WTC11 (cell line): ENCODE measurements around the gene FOXO1. TPM values are rescaled to one million over a fixed set of nuclear protein-coding genes. Genes with fewer than 3 reads are reported as not detected.
A peak's percentile ranks its signal among the peaks of the same experiment; 100 is the strongest.

ENCODE experiments used
- ATAC-seq: fragments of 200-7000 bp; cut with Tn5 transposase; 2 replicates; pipeline ENCODE4 v1.10.0; 2021; ENCODE audit warnings: mild to moderate bottlenecking, moderate library complexity
- CTCF ChIA-PET: fragments of 300-600 bp; sonication (Branson Sonifier 250); formaldehyde crosslinking; loops from one replicate; lab custom pipeline; 2021; ENCODE audit warnings: antibody characterized with exemption; lab: Charles Lee
- POLR2A ChIA-PET: fragments of 350-600 bp; sonication (Branson Sonifier 250); formaldehyde crosslinking; loops from one replicate; lab custom pipeline; 2021; ENCODE audit warnings: antibody characterized with exemption; lab: Charles Lee
- DNase-seq: peaks from one replicate; pipeline ENCODE4 v3.0.0; 2021; ENCODE audit warnings: low spot score
- H3K27ac Mint-ChIP-seq: 2 replicates; pipeline ENCODE4 v1.8.0; 2021; ENCODE audit warnings: mixed read lengths
- H3K27me3 Mint-ChIP-seq: 2 replicates; pipeline ENCODE4 v1.8.0; 2021; ENCODE audit warnings: low read depth, mild to moderate bottlenecking, moderate library complexity, mixed read lengths
- H3K36me3 Mint-ChIP-seq: 2 replicates; pipeline ENCODE4 v1.8.0; 2021; ENCODE audit warnings: mixed read lengths
- H3K4me1 Mint-ChIP-seq: 2 replicates; pipeline ENCODE4 v1.8.0; 2022; ENCODE audit warnings: mixed read lengths
- H3K4me3 Mint-ChIP-seq: 2 replicates; pipeline ENCODE4 v1.8.0; 2021; ENCODE audit warnings: mild to moderate bottlenecking, moderate library complexity, mixed read lengths
- H3K9me3 Mint-ChIP-seq: 2 replicates; pipeline ENCODE4 v1.8.0; 2021; ENCODE audit warnings: mixed read lengths
- AR ChIP-seq: fragments of 250-450 bp; sonication (Bioruptor Pico); IDR thresholded peaks from 2 replicates; pipeline ENCODE4 v1.9.0; 2021; ENCODE audit warnings: mild to moderate bottlenecking
- GTF2I ChIP-seq: fragments of 250-450 bp; sonication (Bioruptor Pico); conservative IDR thresholded peaks from 2 replicates; pipeline ENCODE4 v1.4.0; 2021; ENCODE audit warnings: mild to moderate bottlenecking
- HMGA2 ChIP-seq: fragments of 250-450 bp; sonication (Bioruptor Pico); IDR thresholded peaks from 2 replicates; pipeline ENCODE4 v1.4.0; 2021; ENCODE audit warnings: mild to moderate bottlenecking, moderate library complexity
- JAZF1 ChIP-seq: fragments of 250-450 bp; sonication (Bioruptor Pico); IDR thresholded peaks from 2 replicates; pipeline ENCODE4 v1.9.0; 2021; ENCODE audit warnings: moderate library complexity, mild to moderate bottlenecking, inconsistent platforms
- MLX ChIP-seq: sonication (generic); formaldehyde crosslinking; IDR thresholded peaks from 2 replicates; pipeline ENCODE4 v1.8.1; 2023; ENCODE audit warnings: mild to moderate bottlenecking, missing genetic modification reagents, moderate library complexity
- MXD4 ChIP-seq: fragments of 250-450 bp; sonication (Bioruptor Pico); IDR thresholded peaks from 2 replicates; pipeline ENCODE4 v1.8.0; 2021; ENCODE audit warnings: mild to moderate bottlenecking, moderate library complexity, borderline replicate concordance
- NFE2L1 ChIP-seq: sonication (generic); formaldehyde crosslinking; IDR thresholded peaks from 2 replicates; pipeline ENCODE4 v1.8.1; 2023; ENCODE audit warnings: missing genetic modification reagents
- NFYB ChIP-seq: sonication (generic); formaldehyde crosslinking; conservative IDR thresholded peaks from 2 replicates; pipeline ENCODE4 v1.8.0; 2022; ENCODE audit warnings: low read depth, missing genetic modification reagents
- NR1H2 ChIP-seq: sonication (generic); formaldehyde crosslinking; IDR thresholded peaks from 2 replicates; pipeline ENCODE4 v1.9.0; 2021; ENCODE audit warnings: mild to moderate bottlenecking, moderate library complexity, missing genetic modification reagents
- PRRX2 ChIP-seq: fragments of 250-450 bp; sonication (Bioruptor Pico); IDR thresholded peaks from 2 replicates; pipeline ENCODE4 v1.8.0; 2021; ENCODE audit warnings: mild to moderate bottlenecking
- RORB ChIP-seq: fragments of 250-450 bp; sonication (Bioruptor Pico); IDR thresholded peaks from 2 replicates; pipeline ENCODE4 v1.9.0; 2021; ENCODE audit warnings: mild to moderate bottlenecking
- TP53 ChIP-seq: sonication (generic); formaldehyde crosslinking; IDR thresholded peaks from 2 replicates; pipeline ENCODE4 v1.8.1; 2023; ENCODE audit warnings: mild to moderate bottlenecking, missing genetic modification reagents
- ZBTB43 ChIP-seq: sonication (generic); formaldehyde crosslinking; IDR thresholded peaks from 2 replicates; pipeline ENCODE4 v1.8.1; 2023; ENCODE audit warnings: mild to moderate bottlenecking, missing genetic modification reagents
- ZNF121 ChIP-seq: sonication (generic); formaldehyde crosslinking; IDR thresholded peaks from 2 replicates; pipeline ENCODE4 v1.8.0; 2023; ENCODE audit warnings: missing genetic modification reagents
- ZNF219 ChIP-seq: sonication (generic); formaldehyde crosslinking; IDR thresholded peaks from 2 replicates; pipeline ENCODE4 v1.8.0; 2023; ENCODE audit warnings: missing genetic modification reagents, mild to moderate bottlenecking, borderline replicate concordance
- total RNA-seq: library from RNA; stranded (reverse); gene quantifications from 3 replicates; pipeline ENCODE4 v1.2.3, GENCODE V29; 2021
- TF ChIP-seq, protein P1 (sequence below): sonication (generic); formaldehyde crosslinking; IDR thresholded peaks from 2 replicates; pipeline ENCODE4 v1.8.1; 2022; ENCODE audit warnings: low read depth, mild to moderate bottlenecking, moderate library complexity, missing genetic modification reagents, borderline replicate concordance
- TF ChIP-seq, protein P2 (sequence below): sonication (generic); formaldehyde crosslinking; IDR thresholded peaks from 2 replicates; pipeline ENCODE4 v1.8.1; 2023; ENCODE audit warnings: mild to moderate bottlenecking, missing genetic modification reagents, borderline replicate concordance
- TF ChIP-seq, protein P3 (sequence below): sonication (generic); formaldehyde crosslinking; IDR thresholded peaks from 2 replicates; pipeline ENCODE4 v1.8.1; 2023; ENCODE audit warnings: mild to moderate bottlenecking, moderate library complexity, missing genetic modification reagents
- TF ChIP-seq, protein P4 (sequence below): sonication (generic); formaldehyde crosslinking; conservative IDR thresholded peaks from 2 replicates; pipeline ENCODE4 v1.8.1; 2022; ENCODE audit warnings: mild to moderate bottlenecking, missing genetic modification reagents
- TF ChIP-seq, protein P5 (sequence below): sonication (generic); formaldehyde crosslinking; IDR thresholded peaks from 2 replicates; pipeline ENCODE4 v1.8.0; 2022; ENCODE audit warnings: mild to moderate bottlenecking, missing genetic modification reagents

The FOXO1 gene
- total RNA-seq, 1 experiment from 2014 or later, result 37.9 TPM

GRCh38 chr13:40622761-40623160, 43.7 kb downstream of the FOXO1 start (continued):
- TF ChIP-seq, protein P1, sequence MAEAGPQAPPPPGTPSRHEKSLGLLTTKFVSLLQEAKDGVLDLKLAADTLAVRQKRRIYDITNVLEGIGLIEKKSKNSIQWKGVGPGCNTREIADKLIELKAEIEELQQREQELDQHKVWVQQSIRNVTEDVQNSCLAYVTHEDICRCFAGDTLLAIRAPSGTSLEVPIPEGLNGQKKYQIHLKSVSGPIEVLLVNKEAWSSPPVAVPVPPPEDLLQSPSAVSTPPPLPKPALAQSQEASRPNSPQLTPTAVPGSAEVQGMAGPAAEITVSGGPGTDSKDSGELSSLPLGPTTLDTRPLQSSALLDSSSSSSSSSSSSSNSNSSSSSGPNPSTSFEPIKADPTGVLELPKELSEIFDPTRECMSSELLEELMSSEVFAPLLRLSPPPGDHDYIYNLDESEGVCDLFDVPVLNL (CRISPR knock-in tag), result no peak
- TF ChIP-seq ZNF219 (CRISPR knock-in tag) (no peak), HMGA2 (CRISPR knock-in tag) (no peak), NFYB (CRISPR knock-in tag) (no peak), JAZF1 (no peak), NR1H2 (no peak)
- TF ChIP-seq, protein P2, sequence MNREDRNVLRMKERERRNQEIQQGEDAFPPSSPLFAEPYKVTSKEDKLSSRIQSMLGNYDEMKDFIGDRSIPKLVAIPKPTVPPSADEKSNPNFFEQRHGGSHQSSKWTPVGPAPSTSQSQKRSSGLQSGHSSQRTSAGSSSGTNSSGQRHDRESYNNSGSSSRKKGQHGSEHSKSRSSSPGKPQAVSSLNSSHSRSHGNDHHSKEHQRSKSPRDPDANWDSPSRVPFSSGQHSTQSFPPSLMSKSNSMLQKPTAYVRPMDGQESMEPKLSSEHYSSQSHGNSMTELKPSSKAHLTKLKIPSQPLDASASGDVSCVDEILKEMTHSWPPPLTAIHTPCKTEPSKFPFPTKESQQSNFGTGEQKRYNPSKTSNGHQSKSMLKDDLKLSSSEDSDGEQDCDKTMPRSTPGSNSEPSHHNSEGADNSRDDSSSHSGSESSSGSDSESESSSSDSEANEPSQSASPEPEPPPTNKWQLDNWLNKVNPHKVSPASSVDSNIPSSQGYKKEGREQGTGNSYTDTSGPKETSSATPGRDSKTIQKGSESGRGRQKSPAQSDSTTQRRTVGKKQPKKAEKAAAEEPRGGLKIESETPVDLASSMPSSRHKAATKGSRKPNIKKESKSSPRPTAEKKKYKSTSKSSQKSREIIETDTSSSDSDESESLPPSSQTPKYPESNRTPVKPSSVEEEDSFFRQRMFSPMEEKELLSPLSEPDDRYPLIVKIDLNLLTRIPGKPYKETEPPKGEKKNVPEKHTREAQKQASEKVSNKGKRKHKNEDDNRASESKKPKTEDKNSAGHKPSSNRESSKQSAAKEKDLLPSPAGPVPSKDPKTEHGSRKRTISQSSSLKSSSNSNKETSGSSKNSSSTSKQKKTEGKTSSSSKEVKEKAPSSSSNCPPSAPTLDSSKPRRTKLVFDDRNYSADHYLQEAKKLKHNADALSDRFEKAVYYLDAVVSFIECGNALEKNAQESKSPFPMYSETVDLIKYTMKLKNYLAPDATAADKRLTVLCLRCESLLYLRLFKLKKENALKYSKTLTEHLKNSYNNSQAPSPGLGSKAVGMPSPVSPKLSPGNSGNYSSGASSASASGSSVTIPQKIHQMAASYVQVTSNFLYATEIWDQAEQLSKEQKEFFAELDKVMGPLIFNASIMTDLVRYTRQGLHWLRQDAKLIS (CRISPR knock-in tag), result no peak
- TF ChIP-seq, protein P3, sequence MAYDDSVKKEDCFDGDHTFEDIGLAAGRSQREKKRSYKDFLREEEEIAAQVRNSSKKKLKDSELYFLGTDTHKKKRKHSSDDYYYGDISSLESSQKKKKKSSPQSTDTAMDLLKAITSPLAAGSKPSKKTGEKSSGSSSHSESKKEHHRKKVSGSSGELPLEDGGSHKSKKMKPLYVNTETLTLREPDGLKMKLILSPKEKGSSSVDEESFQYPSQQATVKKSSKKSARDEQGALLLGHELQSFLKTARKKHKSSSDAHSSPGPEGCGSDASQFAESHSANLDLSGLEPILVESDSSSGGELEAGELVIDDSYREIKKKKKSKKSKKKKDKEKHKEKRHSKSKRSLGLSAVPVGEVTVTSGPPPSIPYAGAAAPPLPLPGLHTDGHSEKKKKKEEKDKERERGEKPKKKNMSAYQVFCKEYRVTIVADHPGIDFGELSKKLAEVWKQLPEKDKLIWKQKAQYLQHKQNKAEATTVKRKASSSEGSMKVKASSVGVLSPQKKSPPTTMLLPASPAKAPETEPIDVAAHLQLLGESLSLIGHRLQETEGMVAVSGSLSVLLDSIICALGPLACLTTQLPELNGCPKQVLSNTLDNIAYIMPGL (CRISPR knock-in tag), result no peak

- ATAC-seq (no peak), DNase-seq (no peak)
- Mint-ChIP-seq H3K36me3 (no peaks in the 10 kb centered on the region), H3K4me1 (peaks cover 74% of the 10 kb centered on the region), H3K9me3 (no peaks in the 10 kb centered on the region), H3K27ac (no peak overlapping the region), H3K4me3 (no peak overlapping the region), H3K27me3 (no peaks in the 10 kb centered on the region)
- TF ChIP-seq TP53 (CRISPR knock-in tag), result no peak
- no peak for TF ChIP-seq MXD4
- TF ChIP-seq, protein P4, sequence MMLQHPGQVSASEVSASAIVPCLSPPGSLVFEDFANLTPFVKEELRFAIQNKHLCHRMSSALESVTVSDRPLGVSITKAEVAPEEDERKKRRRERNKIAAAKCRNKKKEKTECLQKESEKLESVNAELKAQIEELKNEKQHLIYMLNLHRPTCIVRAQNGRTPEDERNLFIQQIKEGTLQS (CRISPR knock-in tag), result no peak
- no peak for TF ChIP-seq ZNF121 (CRISPR knock-in tag)
- TF ChIP-seq MLX (CRISPR knock-in tag), result no peak
- TF ChIP-seq, protein P5, sequence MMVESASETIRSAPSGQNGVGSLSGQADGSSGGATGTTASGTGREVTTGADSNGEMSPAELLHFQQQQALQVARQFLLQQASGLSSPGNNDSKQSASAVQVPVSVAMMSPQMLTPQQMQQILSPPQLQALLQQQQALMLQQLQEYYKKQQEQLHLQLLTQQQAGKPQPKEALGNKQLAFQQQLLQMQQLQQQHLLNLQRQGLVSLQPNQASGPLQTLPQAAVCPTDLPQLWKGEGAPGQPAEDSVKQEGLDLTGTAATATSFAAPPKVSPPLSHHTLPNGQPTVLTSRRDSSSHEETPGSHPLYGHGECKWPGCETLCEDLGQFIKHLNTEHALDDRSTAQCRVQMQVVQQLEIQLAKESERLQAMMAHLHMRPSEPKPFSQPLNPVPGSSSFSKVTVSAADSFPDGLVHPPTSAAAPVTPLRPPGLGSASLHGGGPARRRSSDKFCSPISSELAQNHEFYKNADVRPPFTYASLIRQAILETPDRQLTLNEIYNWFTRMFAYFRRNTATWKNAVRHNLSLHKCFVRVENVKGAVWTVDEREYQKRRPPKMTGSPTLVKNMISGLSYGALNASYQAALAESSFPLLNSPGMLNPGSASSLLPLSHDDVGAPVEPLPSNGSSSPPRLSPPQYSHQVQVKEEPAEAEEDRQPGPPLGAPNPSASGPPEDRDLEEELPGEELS, result no peak
- TF ChIP-seq PRRX2 (CRISPR knock-in tag), result no peak
- CTCF ChIA-PET, result interaction anchor here (0.6 kb wide), 1 partner anchor 1058 kb away, joined by 3 read pairs; no protein-coding TSS in a partner anchor
- POLR2A ChIA-PET, result no interaction called here
Measured at GRCh38 chr13:40622246-40622645, 44.2 kb downstream of the FOXO1 start.

DNA sequence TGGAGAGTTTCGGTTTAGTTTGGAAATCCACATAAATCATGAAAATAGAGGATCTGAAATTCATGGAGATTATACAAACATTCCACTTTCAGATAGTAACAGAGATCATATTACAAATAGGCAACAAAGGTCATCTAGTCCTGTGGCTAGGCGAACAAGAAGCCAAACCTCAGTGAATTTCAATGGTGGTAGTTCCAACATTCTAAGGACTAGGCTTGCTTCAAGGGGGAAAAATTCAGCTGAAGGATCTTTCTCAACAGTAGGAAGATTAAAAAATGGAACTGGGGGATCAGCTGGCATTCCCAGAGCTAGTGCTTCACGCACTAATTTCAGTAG, 47.0 kb downstream of the FOXO1 start:
- Mint-ChIP-seq H3K27ac (peak overlapping the region; percentile 68), H3K4me3 (no peak overlapping the region), H3K27me3 (no peaks in the 10 kb centered on the region), H3K36me3 (no peaks in the 10 kb centered on the region), H3K4me1 (peaks cover 80% of the 10 kb centered on the region), H3K9me3 (no peaks in the 10 kb centered on the region)
- CTCF ChIA-PET, result no interaction called here
- POLR2A ChIA-PET, result no interaction called here
- DNase-seq (no peak), ATAC-seq (no peak)
- TF ChIP-seq RORB (CRISPR knock-in tag), result no peak
- TF ChIP-seq GTF2I, result no peak
- no peak for TF ChIP-seq AR (CRISPR knock-in tag)
- no peak for TF ChIP-seq ZBTB43 (CRISPR knock-in tag)
- TF ChIP-seq, protein P4 (CRISPR knock-in tag), result no peak
- no peak for TF ChIP-seq NFE2L1 (CRISPR knock-in tag)
